Activated T-cell treated with anti-CD3 and anti-CD28 coated beads for 24 hours (primary cell): ENCODE measurements around the gene NR6A1.
"Not testable (repeated sequence)": the region's sequence is repeated elsewhere in the genome, so short reads cannot be mapped to it uniquely, and the experiment has no call there.

Experiments used
- DNase-seq: peaks from one replicate; pipeline ENCODE4 v3.0.0-alpha.2; 2020; ENCODE audit warnings: low read depth

Gene NR6A1

GRCh38 chr9:124657516-124657915 lies 113.6 kb downstream of the NR6A1 start:
- DNase-seq = no peak

- DNase-seq = no peak
Observed at GRCh38 chr9:124654431-124654830, 116.7 kb downstream of the NR6A1 start.

- no peak for DNase-seq
Observed at GRCh38 chr9:124652615-124653393, 118.3 kb downstream of the NR6A1 start.

GRCh38 chr9:124652203-124652602 lies 118.9 kb downstream of the NR6A1 start:
- DNase-seq = no peak

GRCh38 chr9:124645274-124645673 lies 125.8 kb downstream of the NR6A1 start:
- no peak for DNase-seq

- DNase-seq = no peak
Observed at GRCh38 chr9:124639637-124640036, 131.5 kb downstream of the NR6A1 start.

- DNase-seq = no peak
Observed at GRCh38 chr9:124635285-124635684, 135.8 kb downstream of the NR6A1 start.

GRCh38 chr9:124632077-124632621 lies 139.0 kb downstream of the NR6A1 start:
- no peak for DNase-seq

GRCh38 chr9:124631326-124631725 lies 139.8 kb downstream of the NR6A1 start:
- no peak for DNase-seq

GRCh38 chr9:124629600-124629999 lies 141.5 kb downstream of the NR6A1 start:
- no peak for DNase-seq

- DNase-seq = no peak
Observed at GRCh38 chr9:124628741-124629140, 142.4 kb downstream of the NR6A1 start.

GRCh38 chr9:124626276-124626675 lies 144.8 kb downstream of the NR6A1 start:
- DNase-seq = no peak

GRCh38 chr9:124625087-124625486 lies 146.0 kb downstream of the NR6A1 start:
- DNase-seq = no peak

- no peak for DNase-seq
Observed at GRCh38 chr9:124624735-124624992, 146.4 kb downstream of the NR6A1 start.

GRCh38 chr9:124623966-124624734 lies 147.0 kb downstream of the NR6A1 start:
- DNase-seq = no peak

GRCh38 chr9:124622882-124623281 lies 148.2 kb downstream of the NR6A1 start:
- no peak for DNase-seq

GRCh38 chr9:124621371-124622328 lies 149.5 kb downstream of the NR6A1 start:
- no peak for DNase-seq

GRCh38 chr9:124618476-124618875 lies 152.6 kb downstream of the NR6A1 start:
- DNase-seq = no peak

- DNase-seq = peak; percentile 57
Observed at GRCh38 chr9:124617477-124618141, 153.5 kb downstream of the NR6A1 start.

GRCh38 chr9:124616961-124617360 lies 154.2 kb downstream of the NR6A1 start:
- no peak for DNase-seq

- DNase-seq = not testable (repeated sequence)
Observed at GRCh38 chr9:124615840-124616239, 155.3 kb downstream of the NR6A1 start.
